Measurements from ENCODE around the gene MEX3D.
A peak's percentile ranks its signal among the peaks of the same experiment; 100 is the strongest.

MEX3D gene

GRCh38 chr19:1605236-1606137, 37.4 kb upstream of the MEX3D start, which contains the start of gene UQCR11 (continued):
- TF ChIP-seq KLF9 (tag by site-specific recombination; IDR thresholded peaks at IDR 0.05; ENCODE audit: low read depth), result peak; percentile 43; the same call in 1 of the 2 replicates
- TF ChIP-seq ZNF549 (tag by site-specific recombination; IDR thresholded peaks at IDR 0.05), result no peak
- 0 out of 2 replicates have a peak, but pooled peaks have one; percentile 39 for TF ChIP-seq ZNF341 (tag by site-specific recombination; IDR thresholded peaks at IDR 0.05; ENCODE audit: low read depth)
- TF ChIP-seq, protein P1, sequence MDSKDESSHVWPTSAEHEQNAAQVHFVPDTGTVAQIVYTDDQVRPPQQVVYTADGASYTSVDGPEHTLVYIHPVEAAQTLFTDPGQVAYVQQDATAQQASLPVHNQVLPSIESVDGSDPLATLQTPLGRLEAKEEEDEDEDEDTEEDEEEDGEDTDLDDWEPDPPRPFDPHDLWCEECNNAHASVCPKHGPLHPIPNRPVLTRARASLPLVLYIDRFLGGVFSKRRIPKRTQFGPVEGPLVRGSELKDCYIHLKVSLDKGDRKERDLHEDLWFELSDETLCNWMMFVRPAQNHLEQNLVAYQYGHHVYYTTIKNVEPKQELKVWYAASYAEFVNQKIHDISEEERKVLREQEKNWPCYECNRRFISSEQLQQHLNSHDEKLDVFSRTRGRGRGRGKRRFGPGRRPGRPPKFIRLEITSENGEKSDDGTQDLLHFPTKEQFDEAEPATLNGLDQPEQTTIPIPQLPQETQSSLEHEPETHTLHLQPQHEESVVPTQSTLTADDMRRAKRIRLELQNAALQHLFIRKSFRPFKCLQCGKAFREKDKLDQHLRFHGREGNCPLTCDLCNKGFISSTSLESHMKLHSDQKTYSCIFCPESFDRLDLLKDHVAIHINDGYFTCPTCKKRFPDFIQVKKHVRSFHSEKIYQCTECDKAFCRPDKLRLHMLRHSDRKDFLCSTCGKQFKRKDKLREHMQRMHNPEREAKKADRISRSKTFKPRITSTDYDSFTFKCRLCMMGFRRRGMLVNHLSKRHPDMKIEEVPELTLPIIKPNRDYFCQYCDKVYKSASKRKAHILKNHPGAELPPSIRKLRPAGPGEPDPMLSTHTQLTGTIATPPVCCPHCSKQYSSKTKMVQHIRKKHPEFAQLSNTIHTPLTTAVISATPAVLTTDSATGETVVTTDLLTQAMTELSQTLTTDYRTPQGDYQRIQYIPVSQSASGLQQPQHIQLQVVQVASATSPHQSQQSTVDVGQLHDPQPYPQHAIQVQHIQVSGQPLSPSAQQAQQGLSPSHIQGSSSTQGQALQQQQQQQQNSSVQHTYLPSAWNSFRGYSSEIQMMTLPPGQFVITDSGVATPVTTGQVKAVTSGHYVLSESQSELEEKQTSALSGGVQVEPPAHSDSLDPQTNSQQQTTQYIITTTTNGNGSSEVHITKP (tag by site-specific recombination; IDR thresholded peaks at IDR 0.05), result peak; percentile 60
- no peak for TF ChIP-seq ZBTB44 (tag by site-specific recombination; IDR thresholded peaks at IDR 0.05)
- TF ChIP-seq ZFP3 (tag by site-specific recombination; IDR thresholded peaks at IDR 0.05; ENCODE audit: low read depth), result no peak
- peak; percentile 79 for TF ChIP-seq ZXDB (tag by site-specific recombination; IDR thresholded peaks at IDR 0.05)
- TF ChIP-seq KLF8 (tag by site-specific recombination; IDR thresholded peaks at IDR 0.05), result no peak; the same call in 1 of the 2 replicates
- TF ChIP-seq ZNF132 (tag by site-specific recombination; IDR thresholded peaks at IDR 0.05; ENCODE audit: borderline replicate concordance), result no peak
- no peak for TF ChIP-seq ZNF830 (tag by site-specific recombination; IDR thresholded peaks at IDR 0.05; ENCODE audit: low read depth)
- TF ChIP-seq, protein P2, sequence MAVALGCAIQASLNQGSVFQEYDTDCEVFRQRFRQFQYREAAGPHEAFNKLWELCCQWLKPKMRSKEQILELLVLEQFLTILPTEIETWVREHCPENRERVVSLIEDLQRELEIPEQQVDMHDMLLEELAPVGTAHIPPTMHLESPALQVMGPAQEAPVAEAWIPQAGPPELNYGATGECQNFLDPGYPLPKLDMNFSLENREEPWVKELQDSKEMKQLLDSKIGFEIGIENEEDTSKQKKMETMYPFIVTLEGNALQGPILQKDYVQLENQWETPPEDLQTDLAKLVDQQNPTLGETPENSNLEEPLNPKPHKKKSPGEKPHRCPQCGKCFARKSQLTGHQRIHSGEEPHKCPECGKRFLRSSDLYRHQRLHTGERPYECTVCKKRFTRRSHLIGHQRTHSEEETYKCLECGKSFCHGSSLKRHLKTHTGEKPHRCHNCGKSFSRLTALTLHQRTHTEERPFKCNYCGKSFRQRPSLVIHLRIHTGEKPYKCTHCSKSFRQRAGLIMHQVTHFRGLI (tag by site-specific recombination; IDR thresholded peaks at IDR 0.05), result no peak
- TF ChIP-seq, protein P3, sequence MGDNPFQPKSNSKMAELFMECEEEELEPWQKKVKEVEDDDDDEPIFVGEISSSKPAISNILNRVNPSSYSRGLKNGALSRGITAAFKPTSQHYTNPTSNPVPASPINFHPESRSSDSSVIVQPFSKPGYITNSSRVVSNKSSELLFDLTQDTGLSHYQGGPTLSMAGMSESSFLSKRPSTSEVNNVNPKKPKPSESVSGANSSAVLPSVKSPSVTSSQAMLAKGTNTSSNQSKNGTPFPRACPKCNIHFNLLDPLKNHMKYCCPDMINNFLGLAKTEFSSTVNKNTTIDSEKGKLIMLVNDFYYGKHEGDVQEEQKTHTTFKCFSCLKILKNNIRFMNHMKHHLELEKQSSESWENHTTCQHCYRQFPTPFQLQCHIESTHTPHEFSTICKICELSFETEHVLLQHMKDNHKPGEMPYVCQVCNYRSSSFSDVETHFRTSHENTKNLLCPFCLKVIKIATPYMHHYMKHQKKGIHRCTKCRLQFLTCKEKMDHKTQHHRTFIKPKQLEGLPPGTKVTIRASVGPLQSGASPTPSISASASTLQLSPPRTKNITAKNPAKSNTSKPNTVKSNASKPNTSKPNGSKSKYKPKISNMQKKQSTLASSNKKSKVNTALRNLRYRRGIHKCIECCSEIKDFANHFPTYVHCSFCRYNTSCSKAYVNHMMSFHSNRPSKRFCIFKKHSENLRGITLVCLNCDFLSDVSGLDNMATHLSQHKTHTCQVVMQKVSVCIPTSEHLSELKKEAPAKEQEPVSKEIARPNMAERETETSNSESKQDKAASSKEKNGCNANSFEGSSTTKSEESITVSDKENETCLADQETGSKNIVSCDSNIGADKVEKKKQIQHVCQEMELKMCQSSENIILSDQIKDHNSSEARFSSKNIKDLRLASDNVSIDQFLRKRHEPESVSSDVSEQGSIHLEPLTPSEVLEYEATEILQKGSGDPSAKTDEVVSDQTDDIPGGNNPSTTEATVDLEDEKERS (tag by site-specific recombination; IDR thresholded peaks at IDR 0.05), result no peak; the same call in 1 of the 2 replicates
- peak; percentile 47; the same call in 1 of the 2 replicates for TF ChIP-seq ZNF324 (tag by site-specific recombination; IDR thresholded peaks at IDR 0.05)
- no peak for TF ChIP-seq ZNF404 (tag by site-specific recombination; IDR thresholded peaks at IDR 0.05)
- TF ChIP-seq ZNF791 (tag by site-specific recombination; IDR thresholded peaks at IDR 0.05), result no peak
- peak; percentile 41; the same call in 1 of the 2 replicates for TF ChIP-seq TRIM28 (IDR thresholded peaks at IDR 0.05; ENCODE audit: borderline replicate concordance, low read length)
- no peak for TF ChIP-seq PRDM2 (tag by site-specific recombination; IDR thresholded peaks at IDR 0.05; ENCODE audit: borderline replicate concordance)
- TF ChIP-seq FEZF1 (tag by site-specific recombination; IDR thresholded peaks at IDR 0.05), result no peak
- TF ChIP-seq ZNF560 (tag by site-specific recombination; IDR thresholded peaks at IDR 0.05; ENCODE audit: borderline replicate concordance), result no peak
